DLD1 (cell line): ENCODE measurements around the gene MICALL1.

Experiments used
- in situ Hi-C: cut with HindIII; loops from 2 replicates; pipeline ENCODE4 v1.10.0; 2017; ENCODE audit warnings: low sequenced_read_pairs

The MICALL1 gene

DNA sequence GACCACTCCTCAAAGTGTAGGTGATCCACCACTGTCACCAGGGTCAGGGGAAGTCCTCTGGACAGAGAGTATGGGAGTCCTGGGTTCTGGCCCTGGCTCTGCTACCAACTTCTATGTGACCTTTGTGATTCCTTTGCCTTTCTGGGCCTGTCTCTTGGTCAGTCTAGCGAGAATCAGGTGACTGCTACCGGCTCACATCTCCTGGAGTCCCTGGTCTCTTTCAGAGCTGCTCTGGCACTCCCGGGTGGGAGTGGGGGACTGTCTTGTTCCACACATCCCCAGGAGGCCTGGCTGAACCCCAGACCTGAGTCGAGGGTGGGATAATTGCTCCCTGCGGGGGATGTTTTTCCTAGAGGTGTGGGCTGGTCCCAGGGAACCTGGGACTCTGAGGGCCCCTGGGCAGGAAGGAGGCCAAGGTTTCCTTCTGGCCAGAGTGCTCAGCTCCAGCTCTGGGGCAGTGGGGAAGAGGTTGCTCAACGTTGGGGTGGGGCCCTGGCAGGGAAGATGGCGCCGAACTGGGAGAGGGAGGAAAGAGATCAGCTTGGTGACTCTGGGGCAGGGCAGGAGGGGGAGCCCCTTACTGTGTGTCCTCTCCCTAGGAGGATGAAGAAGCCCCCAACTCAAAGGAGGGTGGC lies 76.2 kb downstream of the MICALL1 start:
- in situ Hi-C loops = no loop called here

DNA sequence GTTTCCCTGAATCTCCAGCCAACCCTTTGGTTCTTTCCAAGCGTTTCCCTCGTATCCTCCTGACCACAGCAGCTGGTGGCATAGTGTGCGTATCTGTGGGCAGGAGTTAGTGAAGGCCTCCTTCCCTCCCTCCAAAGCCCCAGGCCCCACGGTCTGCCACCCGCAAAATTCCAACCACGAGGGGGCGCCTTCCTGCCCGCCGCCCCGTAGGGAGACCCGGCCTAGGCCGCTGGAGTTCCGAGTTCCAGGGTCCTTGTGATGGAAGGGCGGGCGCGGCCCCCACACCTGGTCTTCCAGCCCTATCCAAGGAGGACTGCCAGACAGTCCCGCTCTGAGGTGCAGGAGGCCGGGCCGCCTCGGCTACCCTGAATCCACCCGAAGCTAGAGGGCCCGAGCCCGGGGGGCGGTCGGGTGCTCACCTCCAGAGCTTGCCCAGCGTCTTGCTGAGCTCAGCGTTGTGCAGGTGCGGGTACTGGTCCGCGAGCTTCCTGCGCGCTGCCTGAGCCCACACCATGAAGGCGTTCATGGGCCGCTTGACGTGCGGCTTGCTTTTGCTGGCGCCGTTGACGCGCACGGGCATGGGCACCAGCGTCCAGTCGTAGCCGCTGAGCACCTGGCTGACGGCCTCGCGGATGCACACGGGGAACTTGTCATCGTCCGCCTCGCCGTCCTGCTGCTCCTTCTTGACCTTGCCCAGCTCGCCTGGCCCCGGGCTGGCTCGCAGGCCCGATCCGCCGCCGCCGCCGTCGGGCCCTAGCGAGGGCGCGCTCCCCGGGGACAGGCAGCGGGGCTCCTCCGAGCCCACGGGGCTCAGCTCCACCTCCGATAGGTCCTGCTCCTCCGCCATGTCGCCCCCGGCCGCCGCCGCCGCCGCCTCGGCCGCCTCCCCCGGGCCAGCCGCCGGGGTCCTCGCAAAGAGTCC lies 77.1 kb downstream of the MICALL1 start:
- in situ Hi-C loops = no loop called here

DNA sequence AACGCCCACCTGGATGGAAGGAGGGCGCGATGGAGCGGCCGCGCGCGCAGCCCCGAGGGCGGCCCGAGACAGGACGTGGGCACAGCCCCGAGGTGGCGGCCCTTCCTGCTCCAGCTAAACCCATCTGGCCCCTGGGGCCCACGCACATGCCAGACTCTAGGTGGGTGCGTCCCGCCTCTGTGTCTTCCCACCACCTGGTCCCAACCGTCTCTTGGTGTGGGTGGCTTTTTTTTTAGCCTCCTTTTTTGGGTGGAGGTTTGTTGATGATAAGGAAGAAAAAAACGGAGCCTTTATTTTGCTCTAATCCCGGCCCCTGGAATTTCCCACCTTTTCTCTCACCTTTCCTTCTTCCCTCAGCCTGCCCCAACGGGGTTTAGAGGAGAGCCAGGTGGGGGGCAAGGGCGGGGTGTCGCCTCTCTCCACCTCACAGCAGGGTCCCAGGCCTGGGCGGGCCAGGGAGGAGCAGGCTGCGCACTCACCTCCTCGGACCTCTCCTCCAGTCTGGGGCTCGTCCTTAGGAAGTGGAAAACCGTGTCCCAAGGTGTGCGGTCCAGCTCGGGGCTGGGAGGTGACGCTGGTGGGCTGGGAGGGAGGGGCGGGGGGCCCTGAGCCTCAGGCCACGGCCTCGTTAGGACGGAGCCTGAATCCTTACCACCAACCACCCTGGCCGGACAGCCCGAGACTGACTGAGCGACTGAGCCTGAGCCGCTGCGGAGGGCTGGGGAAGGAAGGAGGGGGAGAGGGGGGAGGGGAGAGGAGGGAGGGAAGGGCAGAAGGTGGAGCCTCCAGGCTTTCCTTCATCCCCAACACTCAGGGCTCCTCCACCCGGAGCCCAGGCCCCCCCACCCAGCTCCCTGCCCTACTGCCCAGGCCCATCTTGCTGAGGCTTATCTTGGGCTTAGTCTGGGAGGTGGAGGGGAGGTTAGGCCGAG lies 78.0 kb downstream of the MICALL1 start, which contains the start of gene SOX10:
TSS of gene SOX10 (minus strand) at position 696 of the 932 bp plus-strand sequence. CDS start 771 bp downstream, outside the sequence.
- in situ Hi-C loops = no loop called here

- in situ Hi-C loops = no loop called here
Observed at GRCh38 chr22:37985050-37985585, 79.0 kb downstream of the MICALL1 start.

GRCh38 chr22:37985751-37986281 lies 79.7 kb downstream of the MICALL1 start:
- in situ Hi-C loops = no loop called here

GRCh38 chr22:37986371-37986770 lies 80.3 kb downstream of the MICALL1 start:
- in situ Hi-C loops = no loop called here

DNA sequence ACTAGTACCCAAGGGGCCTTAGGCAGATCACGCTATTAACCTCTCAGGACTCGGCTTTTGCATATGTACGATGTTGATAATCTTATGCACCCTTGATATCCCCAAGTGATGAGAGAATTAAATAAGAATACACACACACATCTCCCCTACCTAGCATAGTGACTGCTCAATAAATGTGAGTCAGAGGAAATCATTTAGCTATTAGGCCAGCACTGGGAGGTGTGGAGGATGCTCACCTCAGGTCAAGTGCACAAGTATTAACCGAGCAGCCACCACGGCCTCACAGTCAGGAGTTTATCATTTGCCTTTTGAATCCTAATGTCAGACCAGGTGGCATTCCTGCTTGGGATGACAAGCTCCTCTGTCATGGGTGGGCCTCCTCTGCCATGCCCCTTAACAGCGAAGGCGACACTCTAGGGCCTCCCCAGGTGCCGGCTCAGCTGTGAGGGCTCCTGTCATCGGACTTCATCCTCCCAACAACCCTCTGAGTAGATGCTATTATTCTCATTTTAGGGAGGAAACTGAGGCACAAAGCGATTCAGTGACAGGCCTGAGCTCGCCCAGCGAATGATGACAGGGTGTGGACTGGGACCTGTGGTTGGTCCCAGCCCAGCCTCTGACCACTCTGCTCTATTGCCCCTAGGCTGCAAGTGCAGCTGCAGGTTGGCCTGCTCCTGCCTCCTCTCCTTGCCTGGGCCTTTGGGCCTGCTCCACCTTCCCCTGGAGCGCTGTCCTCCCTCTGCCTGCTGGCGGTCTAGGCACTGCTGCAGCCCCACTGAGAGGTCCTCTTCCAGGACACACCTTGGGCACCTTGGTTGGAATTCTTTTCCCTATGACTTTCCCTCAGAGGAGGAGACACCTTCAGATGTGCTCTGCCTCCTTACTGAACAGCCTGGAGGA lies 83.3 kb downstream of the MICALL1 start:
- in situ Hi-C loops = no loop called here

GRCh38 chr22:37990301-37990700 lies 84.2 kb downstream of the MICALL1 start:
- in situ Hi-C loops = no loop called here

DNA sequence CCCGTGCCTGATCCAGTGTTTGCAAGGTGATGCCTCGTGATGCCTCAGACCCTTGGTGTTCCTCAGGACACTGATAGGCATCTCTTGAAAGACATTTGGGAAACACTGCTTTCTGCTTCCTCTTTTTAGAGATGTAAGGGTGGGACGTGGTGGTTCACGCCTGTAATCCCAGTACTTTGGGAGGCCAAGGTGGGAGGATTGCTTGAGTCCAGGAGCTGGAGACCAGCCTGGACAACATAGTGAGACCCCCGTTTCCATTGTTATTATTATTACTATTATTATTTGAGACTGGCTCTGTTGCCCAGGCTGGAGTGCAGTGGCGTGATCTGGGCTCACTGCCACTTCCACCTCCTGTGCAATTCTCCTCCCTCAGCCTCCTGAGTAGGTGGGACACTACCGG lies 84.8 kb downstream of the MICALL1 start:
- in situ Hi-C loops = no loop called here

DNA sequence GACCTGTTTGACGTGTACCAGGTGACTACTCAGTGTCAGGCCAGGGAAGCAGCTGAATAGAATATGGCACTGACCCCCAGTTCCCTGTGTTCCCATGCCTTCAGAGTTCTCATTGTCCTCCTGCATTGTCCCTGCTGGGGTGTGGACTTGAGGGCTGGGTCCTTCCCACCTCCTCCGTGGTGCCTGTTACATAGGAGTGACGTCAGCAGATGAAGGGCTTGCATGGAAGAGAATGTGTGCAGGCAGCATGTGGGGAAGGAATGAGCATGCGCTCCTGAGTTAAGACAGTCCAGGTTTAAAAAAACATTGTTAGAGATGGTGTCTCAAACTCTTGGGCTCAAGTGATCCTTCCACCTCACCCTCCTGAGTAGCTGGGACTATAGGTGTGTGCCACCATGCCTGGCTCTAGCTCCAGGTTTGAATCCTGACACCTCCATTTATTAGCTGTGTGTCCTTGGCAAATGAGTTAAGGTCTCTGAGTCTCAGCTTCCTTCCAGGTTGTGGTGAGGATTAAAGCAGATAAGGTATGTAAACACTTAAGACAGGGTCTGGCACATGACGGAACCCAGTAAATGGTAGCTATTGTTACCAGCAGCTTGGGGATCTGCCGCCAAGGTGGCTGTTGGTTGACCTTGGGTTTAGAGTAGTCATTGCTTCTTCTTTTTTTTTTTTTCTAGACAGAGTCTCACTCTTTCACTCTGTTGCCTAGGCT lies 85.8 kb downstream of the MICALL1 start:
- in situ Hi-C loops = no loop called here
